Measurements from ENCODE around the gene TAS1R1.
"Not testable (repeated sequence)": the region's sequence is repeated elsewhere in the genome, so short reads cannot be mapped to it uniquely, and the experiment has no call there.

TAS1R1 gene

GRCh38 chr1:6521536-6521935, 33.6 kb upstream of the TAS1R1 start:
- no peak for DNase-seq (ENCODE audit: low read depth)

GRCh38 chr1:6523566-6523965, 31.5 kb upstream of the TAS1R1 start:
- no peak for DNase-seq (ENCODE audit: low read depth)

GRCh38 chr1:6526316-6526715, 28.8 kb upstream of the TAS1R1 start:
- no peak for DNase-seq (ENCODE audit: low read depth)

- no peak for DNase-seq (ENCODE audit: low read depth)
These were observed 26.6 kb upstream of the TAS1R1 start for GRCh38 chr1:6528492-6528891.

- DNase-seq (ENCODE audit: low read depth) = no peak
These were observed 24.5 kb upstream of the TAS1R1 start for GRCh38 chr1:6530504-6531160.

- no peak for DNase-seq (ENCODE audit: low read depth)
These were observed 23.1 kb upstream of the TAS1R1 start for GRCh38 chr1:6531996-6532395.

GRCh38 chr1:6534248-6534822, 20.8 kb upstream of the TAS1R1 start:
- no peak for DNase-seq (ENCODE audit: low read depth)

GRCh38 chr1:6535214-6535613, 19.9 kb upstream of the TAS1R1 start:
- DNase-seq (ENCODE audit: low read depth) = no peak

- no peak for DNase-seq (ENCODE audit: low read depth)
These were observed 18.8 kb upstream of the TAS1R1 start for GRCh38 chr1:6536291-6536690.

GRCh38 chr1:6538956-6539355, 16.2 kb upstream of the TAS1R1 start:
- DNase-seq (ENCODE audit: low read depth) = no peak

GRCh38 chr1:6544831-6545230, 10.3 kb upstream of the TAS1R1 start:
- no peak for DNase-seq (ENCODE audit: low read depth)

- no peak for DNase-seq (ENCODE audit: low read depth)
These were observed 9.6 kb upstream of the TAS1R1 start for GRCh38 chr1:6545276-6546112.

- no peak for DNase-seq (ENCODE audit: low read depth)
These were observed 8.8 kb upstream of the TAS1R1 start for GRCh38 chr1:6546326-6546725.

GRCh38 chr1:6547301-6547700, 7.8 kb upstream of the TAS1R1 start:
- no peak for DNase-seq (ENCODE audit: low read depth)

- DNase-seq (ENCODE audit: low read depth) = peak; percentile 96
These were observed 838 bp upstream of the TAS1R1 start, which contains the start of gene NOL9 for GRCh38 chr1:6554031-6554906. TSS of gene NOL9 (minus strand) at chr1:6554513. CDS start at chr1:6554502, 11 bp downstream.

- no peak for DNase-seq (ENCODE audit: low read depth)
These were observed 2.5 kb downstream of the TAS1R1 start for GRCh38 chr1:6557597-6557996.

GRCh38 chr1:6559161-6559560, 4.1 kb downstream of the TAS1R1 start:
- DNase-seq (ENCODE audit: low read depth) = not testable (repeated sequence)

- no peak for DNase-seq (ENCODE audit: low read depth)
These were observed 5.2 kb downstream of the TAS1R1 start for GRCh38 chr1:6560267-6560666.

- DNase-seq (ENCODE audit: low read depth) = no peak
These were observed 13.9 kb downstream of the TAS1R1 start for GRCh38 chr1:6569033-6569432.

GRCh38 chr1:6570100-6570499, 15.0 kb downstream of the TAS1R1 start:
- no peak for DNase-seq (ENCODE audit: low read depth)

- no peak for DNase-seq (ENCODE audit: low read depth)
These were observed 15.9 kb downstream of the TAS1R1 start for GRCh38 chr1:6570987-6571386.

Measured in activated gamma-delta T cell treated with anti-CD3 and anti-CD28 coated beads, Interleukin-2, amount 50 U/mL, for 16 hours (primary cell).